ENCODE measurements around the gene MTERF2. TPM values are rescaled to one million over a fixed set of nuclear protein-coding genes. Genes with fewer than 3 reads are reported as not detected.

The MTERF2 gene
- total and polyA plus RNA-seq, 2 of the 13 experiments (the other 11 are each of a cell fraction or from before 2014, with no cell fraction given) = 8.0 to 11.6 TPM

DNA sequence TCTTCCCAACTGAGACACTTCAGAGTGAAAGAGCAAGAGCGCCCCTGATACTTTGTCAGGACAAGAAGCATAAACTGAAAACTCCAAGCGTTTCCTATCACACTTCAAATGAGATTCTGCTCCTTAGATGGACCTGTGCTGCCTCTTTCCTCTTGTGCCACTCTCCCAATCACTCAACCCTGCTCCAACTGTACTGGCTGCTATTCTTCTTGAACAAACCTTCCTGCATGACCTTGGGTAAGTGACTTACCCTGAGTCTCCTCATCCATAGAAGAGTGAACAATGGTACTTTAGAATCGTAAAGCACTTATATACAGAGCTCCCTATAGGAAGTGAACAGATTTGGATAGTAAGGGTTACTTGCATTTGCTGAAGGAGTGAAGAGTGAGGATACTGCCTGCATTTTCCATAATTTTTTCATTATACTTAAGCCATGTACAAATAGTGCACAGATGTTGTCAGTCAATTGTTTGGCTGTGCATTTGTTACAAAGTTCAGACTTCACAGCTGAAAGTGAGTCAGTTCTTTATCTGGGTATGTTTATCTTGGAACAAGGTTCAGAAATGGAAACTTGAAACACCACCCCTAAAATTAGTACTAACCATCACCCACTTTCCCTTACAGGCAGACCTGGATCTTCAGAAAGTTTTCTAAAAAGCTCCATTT is 10.8 kb downstream of the MTERF2 start (continued):
- TF ChIP-seq ELF3 (CRISPR knock-in tag; IDR thresholded peaks at IDR 0.05) (peak; percentile 44), ZNF674 (CRISPR knock-in tag; IDR thresholded peaks at IDR 0.05; ENCODE audit: low read depth) (no peak), LCORL (IDR thresholded peaks at IDR 0.05) (no peak), LCORL (CRISPR knock-in tag; IDR thresholded peaks at IDR 0.05) (no peak), ZNF644 (CRISPR knock-in tag; IDR thresholded peaks at IDR 0.05; ENCODE audit: low read depth) (peak; percentile 63), SMYD3 (CRISPR knock-in tag; IDR thresholded peaks at IDR 0.05) (no peak), ZNF775 (CRISPR knock-in tag; IDR thresholded peaks at IDR 0.05; ENCODE audit: borderline replicate concordance) (no peak), EEA1 (CRISPR knock-in tag; IDR thresholded peaks at IDR 0.05; ENCODE audit: borderline replicate concordance) (no peak), ZFP1 (CRISPR knock-in tag; IDR thresholded peaks at IDR 0.05) (0 out of 2 replicates have a peak, but pooled peaks have one; percentile 28), ISL2 (CRISPR knock-in tag; IDR thresholded peaks at IDR 0.05) (peak; percentile 50; the same call in 1 of the 2 replicates), ZMAT3 (CRISPR knock-in tag; conservative IDR thresholded peaks at IDR 0.05) (no peak), FOXA3 (CRISPR knock-in tag; IDR thresholded peaks at IDR 0.05) (peak; percentile 87), SRSF1 (optimal IDR thresholded peaks at IDR 0.05; ENCODE audit: low read depth, low read length) (no peak), RBM22 (optimal IDR thresholded peaks at IDR 0.05; ENCODE audit: low read length) (peak; percentile 48), RFX5 (IDR thresholded peaks at IDR 0.05; ENCODE audit: low read depth, low read length) (no peak)
- TF ChIP-seq, protein P1, sequence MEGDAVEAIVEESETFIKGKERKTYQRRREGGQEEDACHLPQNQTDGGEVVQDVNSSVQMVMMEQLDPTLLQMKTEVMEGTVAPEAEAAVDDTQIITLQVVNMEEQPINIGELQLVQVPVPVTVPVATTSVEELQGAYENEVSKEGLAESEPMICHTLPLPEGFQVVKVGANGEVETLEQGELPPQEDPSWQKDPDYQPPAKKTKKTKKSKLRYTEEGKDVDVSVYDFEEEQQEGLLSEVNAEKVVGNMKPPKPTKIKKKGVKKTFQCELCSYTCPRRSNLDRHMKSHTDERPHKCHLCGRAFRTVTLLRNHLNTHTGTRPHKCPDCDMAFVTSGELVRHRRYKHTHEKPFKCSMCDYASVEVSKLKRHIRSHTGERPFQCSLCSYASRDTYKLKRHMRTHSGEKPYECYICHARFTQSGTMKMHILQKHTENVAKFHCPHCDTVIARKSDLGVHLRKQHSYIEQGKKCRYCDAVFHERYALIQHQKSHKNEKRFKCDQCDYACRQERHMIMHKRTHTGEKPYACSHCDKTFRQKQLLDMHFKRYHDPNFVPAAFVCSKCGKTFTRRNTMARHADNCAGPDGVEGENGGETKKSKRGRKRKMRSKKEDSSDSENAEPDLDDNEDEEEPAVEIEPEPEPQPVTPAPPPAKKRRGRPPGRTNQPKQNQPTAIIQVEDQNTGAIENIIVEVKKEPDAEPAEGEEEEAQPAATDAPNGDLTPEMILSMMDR (CRISPR knock-in tag; IDR thresholded peaks at IDR 0.05) = no peak
- TF ChIP-seq, protein P2, sequence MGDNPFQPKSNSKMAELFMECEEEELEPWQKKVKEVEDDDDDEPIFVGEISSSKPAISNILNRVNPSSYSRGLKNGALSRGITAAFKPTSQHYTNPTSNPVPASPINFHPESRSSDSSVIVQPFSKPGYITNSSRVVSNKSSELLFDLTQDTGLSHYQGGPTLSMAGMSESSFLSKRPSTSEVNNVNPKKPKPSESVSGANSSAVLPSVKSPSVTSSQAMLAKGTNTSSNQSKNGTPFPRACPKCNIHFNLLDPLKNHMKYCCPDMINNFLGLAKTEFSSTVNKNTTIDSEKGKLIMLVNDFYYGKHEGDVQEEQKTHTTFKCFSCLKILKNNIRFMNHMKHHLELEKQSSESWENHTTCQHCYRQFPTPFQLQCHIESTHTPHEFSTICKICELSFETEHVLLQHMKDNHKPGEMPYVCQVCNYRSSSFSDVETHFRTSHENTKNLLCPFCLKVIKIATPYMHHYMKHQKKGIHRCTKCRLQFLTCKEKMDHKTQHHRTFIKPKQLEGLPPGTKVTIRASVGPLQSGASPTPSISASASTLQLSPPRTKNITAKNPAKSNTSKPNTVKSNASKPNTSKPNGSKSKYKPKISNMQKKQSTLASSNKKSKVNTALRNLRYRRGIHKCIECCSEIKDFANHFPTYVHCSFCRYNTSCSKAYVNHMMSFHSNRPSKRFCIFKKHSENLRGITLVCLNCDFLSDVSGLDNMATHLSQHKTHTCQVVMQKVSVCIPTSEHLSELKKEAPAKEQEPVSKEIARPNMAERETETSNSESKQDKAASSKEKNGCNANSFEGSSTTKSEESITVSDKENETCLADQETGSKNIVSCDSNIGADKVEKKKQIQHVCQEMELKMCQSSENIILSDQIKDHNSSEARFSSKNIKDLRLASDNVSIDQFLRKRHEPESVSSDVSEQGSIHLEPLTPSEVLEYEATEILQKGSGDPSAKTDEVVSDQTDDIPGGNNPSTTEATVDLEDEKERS (CRISPR knock-in tag; IDR thresholded peaks at IDR 0.05) = no peak
- TF ChIP-seq, protein P3, sequence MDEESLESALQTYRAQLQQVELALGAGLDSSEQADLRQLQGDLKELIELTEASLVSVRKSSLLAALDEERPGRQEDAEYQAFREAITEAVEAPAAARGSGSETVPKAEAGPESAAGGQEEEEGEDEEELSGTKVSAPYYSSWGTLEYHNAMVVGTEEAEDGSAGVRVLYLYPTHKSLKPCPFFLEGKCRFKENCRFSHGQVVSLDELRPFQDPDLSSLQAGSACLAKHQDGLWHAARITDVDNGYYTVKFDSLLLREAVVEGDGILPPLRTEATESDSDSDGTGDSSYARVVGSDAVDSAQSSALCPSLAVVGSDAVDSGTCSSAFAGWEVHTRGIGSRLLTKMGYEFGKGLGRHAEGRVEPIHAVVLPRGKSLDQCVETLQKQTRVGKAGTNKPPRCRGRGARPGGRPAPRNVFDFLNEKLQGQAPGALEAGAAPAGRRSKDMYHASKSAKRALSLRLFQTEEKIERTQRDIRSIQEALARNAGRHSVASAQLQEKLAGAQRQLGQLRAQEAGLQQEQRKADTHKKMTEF (CRISPR knock-in tag; IDR thresholded peaks at IDR 0.05) = peak; percentile 62; the same call in 1 of the 2 replicates
- TF ChIP-seq, protein P4, sequence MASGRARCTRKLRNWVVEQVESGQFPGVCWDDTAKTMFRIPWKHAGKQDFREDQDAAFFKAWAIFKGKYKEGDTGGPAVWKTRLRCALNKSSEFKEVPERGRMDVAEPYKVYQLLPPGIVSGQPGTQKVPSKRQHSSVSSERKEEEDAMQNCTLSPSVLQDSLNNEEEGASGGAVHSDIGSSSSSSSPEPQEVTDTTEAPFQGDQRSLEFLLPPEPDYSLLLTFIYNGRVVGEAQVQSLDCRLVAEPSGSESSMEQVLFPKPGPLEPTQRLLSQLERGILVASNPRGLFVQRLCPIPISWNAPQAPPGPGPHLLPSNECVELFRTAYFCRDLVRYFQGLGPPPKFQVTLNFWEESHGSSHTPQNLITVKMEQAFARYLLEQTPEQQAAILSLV (CRISPR knock-in tag; IDR thresholded peaks at IDR 0.05; ENCODE audit: borderline replicate concordance) = no peak
- TF ChIP-seq, protein P5, sequence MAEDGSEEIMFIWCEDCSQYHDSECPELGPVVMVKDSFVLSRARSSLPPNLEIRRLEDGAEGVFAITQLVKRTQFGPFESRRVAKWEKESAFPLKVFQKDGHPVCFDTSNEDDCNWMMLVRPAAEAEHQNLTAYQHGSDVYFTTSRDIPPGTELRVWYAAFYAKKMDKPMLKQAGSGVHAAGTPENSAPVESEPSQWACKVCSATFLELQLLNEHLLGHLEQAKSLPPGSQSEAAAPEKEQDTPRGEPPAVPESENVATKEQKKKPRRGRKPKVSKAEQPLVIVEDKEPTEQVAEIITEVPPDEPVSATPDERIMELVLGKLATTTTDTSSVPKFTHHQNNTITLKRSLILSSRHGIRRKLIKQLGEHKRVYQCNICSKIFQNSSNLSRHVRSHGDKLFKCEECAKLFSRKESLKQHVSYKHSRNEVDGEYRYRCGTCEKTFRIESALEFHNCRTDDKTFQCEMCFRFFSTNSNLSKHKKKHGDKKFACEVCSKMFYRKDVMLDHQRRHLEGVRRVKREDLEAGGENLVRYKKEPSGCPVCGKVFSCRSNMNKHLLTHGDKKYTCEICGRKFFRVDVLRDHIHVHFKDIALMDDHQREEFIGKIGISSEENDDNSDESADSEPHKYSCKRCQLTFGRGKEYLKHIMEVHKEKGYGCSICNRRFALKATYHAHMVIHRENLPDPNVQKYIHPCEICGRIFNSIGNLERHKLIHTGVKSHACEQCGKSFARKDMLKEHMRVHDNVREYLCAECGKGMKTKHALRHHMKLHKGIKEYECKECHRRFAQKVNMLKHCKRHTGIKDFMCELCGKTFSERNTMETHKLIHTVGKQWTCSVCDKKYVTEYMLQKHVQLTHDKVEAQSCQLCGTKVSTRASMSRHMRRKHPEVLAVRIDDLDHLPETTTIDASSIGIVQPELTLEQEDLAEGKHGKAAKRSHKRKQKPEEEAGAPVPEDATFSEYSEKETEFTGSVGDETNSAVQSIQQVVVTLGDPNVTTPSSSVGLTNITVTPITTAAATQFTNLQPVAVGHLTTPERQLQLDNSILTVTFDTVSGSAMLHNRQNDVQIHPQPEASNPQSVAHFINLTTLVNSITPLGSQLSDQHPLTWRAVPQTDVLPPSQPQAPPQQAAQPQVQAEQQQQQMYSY (CRISPR knock-in tag; IDR thresholded peaks at IDR 0.05) = no peak
